ENCODE data around the gene RBM6. TPM values are rescaled to one million over a fixed set of nuclear protein-coding genes. Genes with fewer than 3 reads are reported as not detected.

The RBM6 gene
- 10 to 100 TPM; 21.6 to 41.0 (median 28.0) TPM for total RNA-seq
- polyA plus RNA-seq: 10 to 100 TPM; 28.3 to 42.8 (median 31.1) TPM
- long read RNA-seq, donor 1, partial matches to known transcripts: 2 of 9 reads
- long read RNA-seq, donor 1, other reads (novel, unspliced or antisense): 4 of 9 reads
- long read RNA-seq, donor 2, transcript RBM6-201 (21 exons, 3,750 nt): major isoform, 11 of 33 reads
- long read RNA-seq, donor 2, partial matches to known transcripts: 2 of 33 reads
- long read RNA-seq, donor 2, other reads (novel, unspliced or antisense): 12 of 33 reads

- DNase-seq (peak; percentile 99), ATAC-seq (peak; percentile 97 to 98 (median 98))
- H3K27ac ChIP-seq: peak within 1 kb of the TSS; percentile 94
- no peaks in the 10 kb centered on the region for H3K36me3 ChIP-seq (ENCODE audit: insufficient read depth in 1 of 2, low read depth in 1 of 2)
- peaks cover 13% of the 10 kb centered on the region for H3K4me1 ChIP-seq
- no peaks in the 10 kb centered on the region for H3K9me3 ChIP-seq
- no peak for TF ChIP-seq CTCF (IDR thresholded peaks at IDR 0.05)
- 0 to 1% (median 0%) methylated on average over 70 to 74 of the region's 74 CpGs for WGBS, 3 donors
- intact Hi-C loops (cut with DNase I): no loop called here
- H3K27me3 ChIP-seq (ENCODE audit: insufficient read depth in 3 of 3, low read length in 2 of 3): no peaks in the 10 kb centered on the region
- H3K4me3 ChIP-seq: peak within 1 kb of the TSS; percentile 84
These were observed at the start of gene RBM6 for GRCh38 chr3:49939858-49940666. Gene RBM6 (plus strand): TSS chr3:49940150. CDS start chr3:49962642, 22,492 bp downstream.

GRCh38 chr3:49895791-49896190 lies 44.2 kb upstream of the RBM6 start:
- WGBS, 3 donors: 97 to 100% (median 98%) methylated on average over 9 of the region's 9 CpGs
- TF ChIP-seq CTCF (IDR thresholded peaks at IDR 0.05): no peak
- no peak for ATAC-seq
- Histone ChIP-seq H3K9me3 (no peaks in the 10 kb centered on the region), H3K27me3 (ENCODE audit: insufficient read depth in 3 of 3, low read length in 2 of 3) (no peaks in the 10 kb centered on the region), H3K4me1 (peaks cover 4% of the 10 kb centered on the region), H3K27ac (no peak overlapping the region), H3K4me3 (no peak overlapping the region), H3K36me3 (ENCODE audit: insufficient read depth in 1 of 2, low read depth in 1 of 2) (no peaks in the 10 kb centered on the region)
- no peak for DNase-seq
- intact Hi-C loops (cut with DNase I): no loop called here

GRCh38 chr3:49896345-49896744 lies 43.6 kb upstream of the RBM6 start:
- ATAC-seq: no peak
- WGBS, 3 donors: 49 to 63% (median 57%) methylated on average over 5 of the region's 5 CpGs
- H3K36me3 ChIP-seq (ENCODE audit: insufficient read depth in 1 of 2, low read depth in 1 of 2): no peaks in the 10 kb centered on the region
- H3K9me3 ChIP-seq: no peaks in the 10 kb centered on the region
- H3K4me3 ChIP-seq: no peak overlapping the region
- TF ChIP-seq CTCF (IDR thresholded peaks at IDR 0.05): no peak
- intact Hi-C loops (cut with DNase I): no loop called here
- H3K27me3 ChIP-seq (ENCODE audit: insufficient read depth in 3 of 3, low read length in 2 of 3): no peaks in the 10 kb centered on the region
- no peak for DNase-seq
- peaks cover 5% of the 10 kb centered on the region for H3K4me1 ChIP-seq
- H3K27ac ChIP-seq: no peak overlapping the region

- no peak overlapping the region for H3K27ac ChIP-seq
- no peak for DNase-seq
- TF ChIP-seq CTCF (IDR thresholded peaks at IDR 0.05): no peak
- no peaks in the 10 kb centered on the region for H3K36me3 ChIP-seq (ENCODE audit: insufficient read depth in 1 of 2, low read depth in 1 of 2)
- H3K9me3 ChIP-seq: no peaks in the 10 kb centered on the region
- WGBS, 3 donors: 79 to 84% (median 82%) methylated on average over 6 of the region's 6 CpGs
- no peak overlapping the region for H3K4me3 ChIP-seq
- intact Hi-C loops (cut with DNase I): no loop called here
- H3K27me3 ChIP-seq (ENCODE audit: insufficient read depth in 3 of 3, low read length in 2 of 3): no peaks in the 10 kb centered on the region
- H3K4me1 ChIP-seq: peaks cover 5% of the 10 kb centered on the region
- ATAC-seq: no peak
These were observed 41.0 kb upstream of the RBM6 start for GRCh38 chr3:49898991-49899390.

All from psoas muscle (tissue), 8 donors.